Endothelial cell of umbilical vein (primary cell): ENCODE data around the gene RORC. TPM values are rescaled to one million over a fixed set of nuclear protein-coding genes. Genes with fewer than 3 reads are reported as not detected.

ENCODE experiments used
- BruUV-seq: library from RNA; stranded (reverse); fragments of 400-500 nt; replicated peaks from 2 replicates; lab custom pipeline; 2021; lab: Mats Ljungman, UMichigan
- CTCF ChIA-PET: fragments of 300-600, 350-600 bp; sonication (Branson Sonifier 250); formaldehyde crosslinking; loops from one replicate; lab custom pipeline; 2021; ENCODE audit warnings: antibody characterized with exemption, inconsistent platforms; lab: Charles Lee
- POLR2A ChIA-PET: fragments of 300-600, 350-600 bp; sonication (Branson Sonifier 250); formaldehyde crosslinking; loops from one replicate; lab custom pipeline; 2021; ENCODE audit warnings: antibody characterized with exemption, inconsistent platforms; lab: Charles Lee
- DNase-seq: peaks from one replicate; pipeline ENCODE4 v3.0.0-alpha.2; 2011; ENCODE audit warnings: low read depth, low spot score
- FAIRE-seq: peaks from 2 replicates; lab custom pipeline; 2011; peaks lifted over from hg19 to GRCh38; lab: Jason Lieb, UNC
- H2AFZ ChIP-seq: 2 replicates; pipeline ENCODE4 v1.6.0; 2012; ENCODE audit warnings: low read depth, low read length, control low read depth, inconsistent platforms
- H3K27ac ChIP-seq: 2 replicates; pipeline ENCODE4 v1.5.1; 2011; ENCODE audit warnings: low read depth, mild to moderate bottlenecking, control low read depth, low read length, moderate library complexity; ENCODE audit not compliant: insufficient read depth
- H3K27me3 ChIP-seq, 2 experiments: 2 replicates each; pipeline versions ENCODE4 v1.6.0 to v1.6.1; 2011; ENCODE audit warnings: low read length in 2 of 2, mixed read lengths in 1 of 2; ENCODE audit not compliant: control insufficient read depth in 2 of 2, insufficient read depth in 2 of 2
- H3K36me3 ChIP-seq, 2 experiments: 2 replicates in 1 of 2; 3 replicates in 1 of 2; pipeline ENCODE4 v1.5.1; 2011; ENCODE audit warnings: low read length in 2 of 2, mild to moderate bottlenecking in 1 of 2, moderate library complexity in 1 of 2; ENCODE audit not compliant: control insufficient read depth in 2 of 2, insufficient read depth in 2 of 2; ENCODE audit errors: extremely low read depth in 1 of 2
- H3K4me1 ChIP-seq: 3 replicates; pipeline ENCODE4 v1.5.1; 2011; ENCODE audit warnings: mild to moderate bottlenecking, low read length; ENCODE audit not compliant: control insufficient read depth, insufficient read depth; ENCODE audit errors: extremely low read depth
- H3K4me2 ChIP-seq: 2 replicates; pipeline ENCODE4 v1.6.1; 2011; ENCODE audit warnings: low read length, control low read depth, mixed read lengths; ENCODE audit not compliant: insufficient read depth
- H3K4me3 ChIP-seq, 3 experiments: fragments of 200-600 bp in 1 of 3; sonication (generic), shearing (Covaris generic) in 1 of 3; replicated peaks in 1 of 3; 2 replicates each; pipeline ENCODE4 v1.5.1; 2011 to 2016; ENCODE audit warnings: control low read depth in 3 of 3, low read length in 3 of 3, mild to moderate bottlenecking in 2 of 3, inconsistent platforms in 1 of 3, low read depth in 1 of 3, moderate library complexity in 1 of 3; ENCODE audit not compliant: insufficient read depth in 1 of 3
- H3K79me2 ChIP-seq: 2 replicates; pipeline ENCODE4 v1.6.0; 2012; ENCODE audit warnings: low read length, inconsistent platforms; ENCODE audit not compliant: control insufficient read depth, insufficient read depth
- H3K9ac ChIP-seq: replicated peaks from 2 replicates; pipeline ENCODE3; 2011; ENCODE audit warnings: low read length, control low read depth; ENCODE audit not compliant: insufficient read depth; ENCODE audit errors: extremely low read depth
- H3K9me1 ChIP-seq: replicated peaks from 3 replicates; pipeline ENCODE4 v1.6.0; 2011; ENCODE audit warnings: mild to moderate bottlenecking, low read length; ENCODE audit not compliant: control insufficient read depth, insufficient read depth; ENCODE audit errors: extremely low read depth
- H3K9me3 ChIP-seq: replicated peaks from 2 replicates; pipeline ENCODE4 v1.5.1; 2012; ENCODE audit warnings: low read length, inconsistent platforms; ENCODE audit not compliant: control insufficient read depth, insufficient read depth
- H4K20me1 ChIP-seq: replicated peaks from 2 replicates; pipeline ENCODE3; 2011; ENCODE audit warnings: mild to moderate bottlenecking, low read length; ENCODE audit not compliant: control insufficient read depth, insufficient read depth; ENCODE audit errors: extremely low read depth
- CTCF ChIP-seq, 2 donors: IDR thresholded peaks; 1 replicate in 1 of 2; 2 replicates in 1 of 2; pipeline ENCODE4 v1.5.1; 2011; ENCODE audit warnings: low read length in 2 of 2, mild to moderate bottlenecking in 2 of 2, moderate library complexity in 2 of 2, control low read depth in 1 of 2, inconsistent platforms in 1 of 2, low read depth in 1 of 2; ENCODE audit not compliant: insufficient read depth in 1 of 2; ENCODE audit errors: extremely low read depth in 1 of 2
- EZH2 ChIP-seq: IDR thresholded peaks from 2 replicates; pipeline ENCODE4 v1.6.1; 2012; ENCODE audit warnings: borderline replicate concordance, low read depth, mild to moderate bottlenecking, moderate library complexity, low read length, inconsistent platforms; ENCODE audit not compliant: severe bottlenecking
- FOS ChIP-seq: IDR thresholded peaks from 2 replicates; pipeline ENCODE4 v1.6.1; 2011; ENCODE audit warnings: mild to moderate bottlenecking, low read length, moderate library complexity, borderline replicate concordance; ENCODE audit not compliant: insufficient read depth
- GATA2 ChIP-seq: IDR thresholded peaks from 2 replicates; pipeline ENCODE4 v1.7.0; 2011; ENCODE audit warnings: low read depth, mild to moderate bottlenecking, moderate library complexity, mixed read lengths, low read length; ENCODE audit not compliant: insufficient read length, insufficient read depth
- JUN ChIP-seq: IDR thresholded peaks from 2 replicates; pipeline ENCODE4 v1.6.1; 2011; ENCODE audit warnings: borderline replicate concordance, low read depth; ENCODE audit not compliant: insufficient read length, insufficient read depth
- MYC ChIP-seq: IDR thresholded peaks from one replicate; pipeline ENCODE4 v1.6.1; 2011; ENCODE audit warnings: mild to moderate bottlenecking, low read depth, low read length
- POLR2A ChIP-seq: IDR thresholded peaks from 2 replicates; pipeline ENCODE4 v1.6.1; 2012; ENCODE audit warnings: low read depth, mild to moderate bottlenecking, control low read depth, low read length
- POLR2AphosphoS5 ChIP-seq: IDR thresholded peaks from 2 replicates; pipeline ENCODE4 v1.6.1; 2012; ENCODE audit warnings: low read depth, mild to moderate bottlenecking, control low read depth, low read length, moderate library complexity; ENCODE audit not compliant: insufficient read depth
- dilution Hi-C: fragments of 300-500 bp; cut with MboI; formaldehyde crosslinking; loops from one replicate; pipeline ENCODE4 v1.15.0; 2019; ENCODE audit warnings: low sequenced_read_pairs; ENCODE audit not compliant: extremely low pct_ligation_motif_present
- intact Hi-C: fragments of 100-400 bp; cut with micrococcal nuclease; formaldehyde crosslinking; loops from one replicate; pipeline ENCODE4 v1.10.0; 2022
- polyA plus RNA-seq, 4 experiments: library from polyadenylated mRNA; depleted of rRNA in 3 of 4; stranded (reverse) in 3 of 4; unstranded in 1 of 4; fragments of >200 nt; gene quantifications; 2 replicates each; pipeline versions ENCODE4 v1.2.1 to v1.2.3, GENCODE V29; 2011 to 2012; ENCODE audit warnings: missing spikeins in 1 of 4
- total RNA-seq: library from RNA; stranded (reverse); gene quantifications from 2 replicates; pipeline ENCODE4 v1.2.3, GENCODE V29; 2021
- TF ChIP-seq, protein P1 (sequence below): IDR thresholded peaks from 2 replicates; pipeline ENCODE4 v1.6.1; 2011; ENCODE audit not compliant: insufficient read depth, insufficient read length

Gene RORC
- total and polyA plus RNA-seq, 2 donors (not counting 3 experiments of a cell fraction or from before 2014, with no cell fraction given): not detected

DNA sequence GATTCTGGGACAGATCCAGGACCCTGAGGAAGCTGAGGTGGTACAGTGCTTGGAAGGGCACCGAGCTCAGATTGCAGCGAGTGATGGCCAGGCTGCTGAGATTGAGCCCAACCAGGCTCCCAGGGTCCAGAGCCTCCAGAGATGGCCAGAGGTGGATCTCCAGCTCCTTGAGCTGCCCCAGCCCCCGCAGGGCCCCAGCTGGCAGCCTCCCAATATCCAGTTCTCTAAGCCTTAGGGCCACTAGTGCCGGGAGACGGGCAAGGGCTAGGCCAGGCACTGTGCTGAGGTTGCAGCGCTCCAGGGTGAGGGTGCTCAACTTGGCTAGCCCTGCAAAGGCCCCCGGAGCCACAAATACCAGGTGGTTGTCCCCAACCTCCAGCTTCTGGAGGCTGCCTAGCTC is 29.8 kb downstream of the RORC start:
- Histone ChIP-seq H3K4me2 (no peak overlapping the region), H3K4me1 (no peaks in the 10 kb centered on the region), H3K9me1 (no peaks in the 10 kb centered on the region), H3K27me3 (peaks cover 8 to 12% of the 10 kb centered on the region in 2 experiments), H4K20me1 (no peaks in the 10 kb centered on the region), H3K9me3 (no peaks in the 10 kb centered on the region), H3K4me3 (no peak overlapping the region), H3K36me3 (no peaks in the 10 kb centered on the region), H3K9ac (no peak overlapping the region), H3K27ac (no peak overlapping the region), H3K79me2 (no peaks in the 10 kb centered on the region), H2AFZ (no peak overlapping the region)
- dilution Hi-C loops: no loop called here
- no peak for DNase-seq
- intact Hi-C loops: no loop called here
- TF ChIP-seq, protein P1, sequence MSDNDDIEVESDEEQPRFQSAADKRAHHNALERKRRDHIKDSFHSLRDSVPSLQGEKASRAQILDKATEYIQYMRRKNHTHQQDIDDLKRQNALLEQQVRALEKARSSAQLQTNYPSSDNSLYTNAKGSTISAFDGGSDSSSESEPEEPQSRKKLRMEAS: no peak
- no peak for TF ChIP-seq POLR2AphosphoS5
- TF ChIP-seq JUN: no peak
- TF ChIP-seq POLR2A: no peak
- TF ChIP-seq CTCF (IDR thresholded peaks at IDR 0.05; ENCODE audit: extremely low read depth in 1 of 2, insufficient read depth in 1 of 2, low read depth in 1 of 2, low read length in 2 of 2): no peak
- no peak for TF ChIP-seq GATA2
- TF ChIP-seq EZH2: no peak
- no peak for TF ChIP-seq MYC
- no peak for TF ChIP-seq FOS
- no peak for FAIRE-seq
- ChIA-PET POLR2A (no interaction called here), CTCF (interaction anchor here (1.1 to 2.6 kb wide), 4 partner anchors 10 to 109 kb away, joined by 3 to 7 read pairs (median 3); no protein-coding TSS in a partner anchor)
- BruUV-seq: no TSS peak
